Rectal smooth muscle tissue (tissue), 1 donor: ENCODE results near the gene ADGRV1.

ENCODE experiments used
- H3K27ac ChIP-seq: one replicate; pipeline ENCODE4 v1.7.0; 2013; ENCODE audit warnings: low read depth, low read length, inconsistent platforms
- H3K27me3 ChIP-seq: one replicate; pipeline ENCODE4 v1.7.0; 2013; ENCODE audit warnings: low read length; ENCODE audit not compliant: control insufficient read depth, insufficient read depth
- H3K36me3 ChIP-seq: one replicate; pipeline ENCODE4 v1.7.0; 2013; ENCODE audit warnings: low read length; ENCODE audit not compliant: control insufficient read depth, insufficient read depth
- H3K4me1 ChIP-seq: one replicate; pipeline ENCODE4 v1.7.0; 2013; ENCODE audit warnings: low read length; ENCODE audit not compliant: control insufficient read depth, insufficient read depth
- H3K4me3 ChIP-seq: one replicate; pipeline ENCODE4 v1.7.0; 2013; ENCODE audit warnings: low read length
- H3K9ac ChIP-seq: one replicate; pipeline ENCODE4 v1.7.0; 2013; ENCODE audit warnings: low read length

Gene ADGRV1

DNA sequence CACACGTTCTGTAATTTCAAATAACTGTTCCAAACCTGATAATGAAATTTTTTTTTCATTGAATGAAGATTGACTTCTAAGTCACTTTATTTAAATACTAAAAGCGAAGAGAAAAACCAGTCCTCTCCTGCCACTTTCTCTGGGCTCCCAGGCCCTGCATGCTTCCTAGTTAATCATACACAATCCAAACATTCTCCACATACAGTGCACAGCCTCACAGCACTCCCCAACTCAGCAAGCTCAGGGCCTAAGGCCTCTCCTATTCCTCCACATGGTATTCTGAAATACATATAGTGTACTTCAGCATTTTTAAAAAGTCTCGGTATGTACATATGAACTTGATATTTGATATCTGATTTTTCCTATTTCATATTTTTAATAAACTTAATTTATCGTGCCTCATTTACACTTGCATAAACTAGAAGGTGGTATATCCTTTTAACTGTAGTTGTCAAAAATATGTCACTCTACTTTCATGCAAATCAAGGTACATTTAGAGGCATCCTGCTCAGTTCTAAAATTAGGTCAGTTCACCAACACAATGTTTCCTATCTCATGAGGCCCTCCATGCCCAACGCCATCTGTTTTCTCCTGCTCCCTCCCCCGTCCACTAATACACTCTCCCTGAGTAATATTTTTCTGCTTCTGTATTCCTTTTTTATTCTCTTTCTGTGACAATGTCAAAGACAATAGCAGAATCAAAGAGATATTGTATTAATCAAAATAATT, 617.9 kb downstream of the ADGRV1 start:
- no peaks in the 10 kb centered on the region for H3K27me3 ChIP-seq
- H3K27ac ChIP-seq = no peak overlapping the region
- H3K4me1 ChIP-seq = no peaks in the 10 kb centered on the region
- H3K36me3 ChIP-seq = no peaks in the 10 kb centered on the region
- no peak overlapping the region for H3K9ac ChIP-seq
- H3K4me3 ChIP-seq = no peak overlapping the region

DNA sequence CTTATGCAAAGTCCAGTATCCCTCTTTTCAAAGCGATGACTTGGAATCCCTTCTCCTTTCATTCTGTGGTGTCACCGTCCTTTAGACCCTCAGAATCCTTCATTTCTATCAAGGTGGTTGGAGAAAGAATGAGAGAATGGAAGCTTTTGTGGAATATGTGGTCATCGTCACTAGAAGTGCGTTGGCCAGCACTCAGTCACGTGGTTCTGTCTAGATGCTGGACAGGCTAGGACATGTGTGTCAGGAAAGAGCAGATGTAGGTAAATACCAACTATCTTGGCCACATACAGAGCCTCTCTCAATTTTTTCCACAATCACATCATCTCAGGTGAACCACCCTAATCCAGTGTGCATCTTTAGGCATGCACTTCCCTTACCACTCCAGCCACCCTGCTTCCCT, 618.5 kb downstream of the ADGRV1 start:
- no peak overlapping the region for H3K9ac ChIP-seq
- H3K4me3 ChIP-seq = no peak overlapping the region
- no peaks in the 10 kb centered on the region for H3K36me3 ChIP-seq
- no peaks in the 10 kb centered on the region for H3K27me3 ChIP-seq
- H3K27ac ChIP-seq = no peak overlapping the region
- no peaks in the 10 kb centered on the region for H3K4me1 ChIP-seq

DNA sequence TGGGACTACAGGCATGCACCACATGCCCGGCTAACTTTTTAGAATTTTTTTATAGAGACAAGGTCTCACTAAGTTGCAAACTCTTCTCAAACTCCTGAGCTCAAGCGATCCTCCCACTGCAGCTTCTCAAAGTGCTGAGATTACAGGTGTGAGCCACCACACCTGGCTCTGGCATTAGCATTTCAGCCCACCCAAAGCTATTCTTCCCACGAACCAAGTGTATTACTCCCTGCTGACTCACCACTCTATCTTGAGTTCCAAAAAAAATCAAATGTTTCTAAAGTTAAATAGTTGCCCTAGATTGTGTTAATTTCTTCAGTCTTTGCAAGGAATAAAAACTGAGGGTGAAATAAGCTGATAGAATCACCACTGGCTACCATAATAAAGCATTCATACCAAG, 619.0 kb downstream of the ADGRV1 start:
- no peaks in the 10 kb centered on the region for H3K36me3 ChIP-seq
- H3K4me1 ChIP-seq = no peaks in the 10 kb centered on the region
- H3K9ac ChIP-seq = no peak overlapping the region
- no peak overlapping the region for H3K4me3 ChIP-seq
- peak overlapping the region; percentile 52 for H3K27ac ChIP-seq
- H3K27me3 ChIP-seq = no peaks in the 10 kb centered on the region

DNA sequence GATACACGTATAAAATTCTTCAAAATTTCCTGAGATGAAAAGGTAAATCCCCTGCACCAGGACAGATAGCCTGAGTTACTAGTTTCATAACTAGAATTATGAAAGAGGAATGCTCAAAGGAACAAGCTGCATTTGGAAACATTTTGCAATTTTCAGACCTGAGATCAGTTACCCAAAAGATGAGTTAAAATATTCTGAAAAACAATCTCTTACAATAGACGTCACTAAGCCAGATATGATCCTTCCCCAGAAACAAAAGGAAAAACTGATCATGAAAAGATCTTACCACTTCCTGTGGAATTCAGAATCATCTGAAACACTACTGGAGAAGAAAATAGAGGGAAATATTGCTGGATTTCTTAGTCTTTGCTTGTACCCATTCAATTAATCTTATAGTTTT, 619.9 kb downstream of the ADGRV1 start:
- Histone ChIP-seq H3K4me3 (no peak overlapping the region), H3K9ac (no peak overlapping the region), H3K27me3 (no peaks in the 10 kb centered on the region), H3K36me3 (no peaks in the 10 kb centered on the region), H3K4me1 (peaks cover under 1% of the 10 kb centered on the region), H3K27ac (no peak overlapping the region)

DNA sequence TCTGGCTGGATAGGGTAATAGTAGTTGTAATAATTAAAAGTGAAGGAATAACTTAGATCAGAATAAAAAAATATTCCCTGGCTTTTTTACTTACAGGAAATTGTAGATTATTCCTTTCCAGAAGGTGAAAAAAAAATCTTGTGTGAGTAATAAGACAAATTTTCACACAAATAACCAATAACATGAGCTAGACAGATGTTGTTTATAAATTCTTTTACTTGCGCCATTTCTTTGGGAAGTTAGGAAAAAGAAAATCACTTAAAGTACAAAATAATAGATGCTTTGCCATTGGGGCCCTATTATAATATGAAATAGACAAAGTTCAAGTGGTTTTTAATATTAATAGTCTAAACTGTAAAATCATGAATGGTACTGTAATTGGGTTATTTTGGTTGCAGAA, 620.4 kb downstream of the ADGRV1 start:
- Histone ChIP-seq H3K4me1 (peaks cover 4% of the 10 kb centered on the region), H3K27ac (no peak overlapping the region), H3K36me3 (no peaks in the 10 kb centered on the region), H3K4me3 (no peak overlapping the region), H3K27me3 (no peaks in the 10 kb centered on the region), H3K9ac (no peak overlapping the region)

DNA sequence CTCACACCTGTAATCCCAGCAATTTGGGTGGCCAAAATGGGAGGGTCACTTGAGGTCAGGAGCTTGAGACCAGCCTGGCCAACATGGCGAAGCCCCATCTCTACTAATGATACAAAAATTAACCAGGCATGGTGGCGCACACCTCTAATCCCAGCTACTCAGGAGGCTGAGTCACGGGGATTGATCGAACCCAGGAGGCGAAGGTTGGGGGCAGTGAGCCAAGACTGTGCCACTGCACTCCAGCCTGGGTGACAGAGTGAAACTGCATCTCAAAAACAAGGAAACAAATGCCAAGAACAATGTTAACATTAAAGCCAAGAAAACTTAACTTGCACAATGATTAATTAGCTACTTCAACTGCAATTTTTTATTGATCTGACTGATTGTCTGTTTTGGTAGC, 621.9 kb downstream of the ADGRV1 start:
- Histone ChIP-seq H3K4me3 (no peak overlapping the region), H3K36me3 (no peaks in the 10 kb centered on the region), H3K27me3 (no peaks in the 10 kb centered on the region), H3K27ac (no peak overlapping the region), H3K4me1 (peaks cover 4% of the 10 kb centered on the region), H3K9ac (no peak overlapping the region)

DNA sequence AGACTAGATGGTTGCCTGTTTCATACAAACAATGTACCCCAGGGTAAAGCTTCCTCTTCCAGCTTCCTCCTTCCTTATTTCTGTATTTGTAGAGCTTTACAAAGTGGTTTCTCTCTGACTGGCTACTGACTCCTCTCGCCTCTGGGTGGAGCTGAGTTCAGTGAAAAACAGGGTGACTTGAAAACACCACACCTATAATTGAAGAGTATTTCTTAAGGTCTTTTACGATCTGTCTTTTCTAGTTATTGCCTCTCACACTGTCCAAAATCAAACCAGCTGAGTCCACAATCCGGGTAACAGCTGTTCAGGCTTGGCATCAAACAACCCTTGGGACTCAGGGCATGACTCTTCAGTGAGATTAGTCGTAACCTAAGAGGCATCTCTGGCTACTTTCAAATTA, 624.2 kb downstream of the ADGRV1 start:
- no peaks in the 10 kb centered on the region for H3K27me3 ChIP-seq
- no peaks in the 10 kb centered on the region for H3K36me3 ChIP-seq
- H3K4me1 ChIP-seq = peaks cover 4% of the 10 kb centered on the region
- peak overlapping the region; percentile 19 for H3K27ac ChIP-seq
- no peak overlapping the region for H3K9ac ChIP-seq
- H3K4me3 ChIP-seq = no peak overlapping the region

DNA sequence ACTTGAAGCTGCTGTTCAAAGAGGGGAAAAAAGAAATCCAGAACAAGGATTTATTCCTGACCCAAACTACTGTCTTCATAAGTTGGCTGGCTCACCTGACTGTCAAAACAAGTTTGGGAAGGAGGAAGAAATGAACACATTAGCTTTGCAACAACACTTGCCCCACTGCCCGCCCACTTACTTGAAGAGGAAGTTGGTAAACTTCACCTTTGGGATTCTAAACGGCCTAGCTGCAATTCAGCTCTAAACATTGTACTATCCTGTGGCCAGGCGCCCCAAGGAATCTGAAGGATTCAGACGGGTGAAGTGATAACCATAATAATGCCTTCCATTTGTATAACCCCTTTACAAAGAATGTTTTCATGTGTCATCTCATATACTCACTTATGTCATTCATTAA, 625.1 kb downstream of the ADGRV1 start:
- H3K27me3 ChIP-seq = no peaks in the 10 kb centered on the region
- no peak overlapping the region for H3K4me3 ChIP-seq
- no peaks in the 10 kb centered on the region for H3K36me3 ChIP-seq
- peaks cover 4% of the 10 kb centered on the region for H3K4me1 ChIP-seq
- H3K9ac ChIP-seq = no peak overlapping the region
- H3K27ac ChIP-seq = no peak overlapping the region

DNA sequence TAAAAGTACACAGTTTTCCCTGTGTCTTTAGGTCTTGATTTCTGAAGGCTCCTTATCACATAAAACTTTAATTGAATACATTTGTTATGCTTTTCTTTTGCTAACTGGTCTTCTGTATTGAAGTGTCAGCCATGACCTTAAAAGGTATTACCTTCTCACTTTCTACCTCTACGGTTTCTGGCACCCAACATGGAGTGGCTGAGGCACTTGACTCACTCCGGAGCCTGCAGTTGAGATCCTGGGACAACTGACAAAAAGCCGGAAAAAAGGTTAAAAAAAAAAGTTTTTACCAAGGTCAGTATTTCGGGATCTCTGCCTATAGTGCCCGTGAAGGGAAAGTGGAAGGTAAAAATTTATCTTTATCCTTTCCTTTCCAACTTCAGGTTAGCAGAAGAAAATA, 627.5 kb downstream of the ADGRV1 start:
- H3K36me3 ChIP-seq = no peaks in the 10 kb centered on the region
- no peak overlapping the region for H3K4me3 ChIP-seq
- H3K4me1 ChIP-seq = peaks cover 19% of the 10 kb centered on the region
- no peak overlapping the region for H3K9ac ChIP-seq
- H3K27me3 ChIP-seq = no peaks in the 10 kb centered on the region
- no peak overlapping the region for H3K27ac ChIP-seq

DNA sequence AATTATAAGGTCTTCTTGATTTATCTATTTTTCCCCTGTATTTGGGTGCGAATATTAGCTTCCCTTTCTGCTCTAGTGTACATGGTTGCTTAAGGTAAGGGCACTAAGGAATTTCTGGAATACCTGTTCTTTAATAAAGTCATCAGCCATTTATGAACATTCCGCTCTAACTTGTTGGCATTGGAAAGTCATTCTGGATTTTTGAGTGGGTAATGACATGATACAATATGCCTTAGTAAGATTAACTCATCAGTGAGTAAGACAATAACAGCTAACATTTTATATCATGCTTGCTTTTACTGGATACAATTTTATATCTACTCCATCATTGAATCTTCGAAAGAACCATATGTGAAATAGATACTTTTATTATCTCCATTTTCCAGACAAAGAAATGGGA, 628.4 kb downstream of the ADGRV1 start:
- no peaks in the 10 kb centered on the region for H3K36me3 ChIP-seq
- peaks cover 19% of the 10 kb centered on the region for H3K4me1 ChIP-seq
- H3K27me3 ChIP-seq = no peaks in the 10 kb centered on the region
- H3K4me3 ChIP-seq = no peak overlapping the region
- no peak overlapping the region for H3K27ac ChIP-seq
- H3K9ac ChIP-seq = no peak overlapping the region

DNA sequence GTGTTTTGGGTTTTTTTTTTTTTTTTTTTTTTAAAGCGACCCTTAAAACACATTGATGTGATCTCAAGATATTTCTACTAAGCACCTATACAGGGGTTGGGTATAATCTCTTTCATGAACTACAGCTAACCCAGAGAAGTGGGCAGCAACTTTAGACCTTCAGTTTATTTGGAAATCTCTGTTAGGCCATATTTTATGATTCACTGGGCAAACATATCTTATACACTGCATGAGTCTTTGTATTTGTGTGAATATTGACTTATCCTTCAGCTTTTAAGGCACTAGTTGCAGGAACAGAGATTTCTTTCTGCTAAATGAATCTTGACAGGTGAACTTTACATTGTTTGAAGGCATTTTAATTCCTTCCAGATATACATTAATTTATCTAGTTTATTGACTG, 630.2 kb downstream of the ADGRV1 start:
- H3K4me3 ChIP-seq = no peak overlapping the region
- H3K27me3 ChIP-seq = no peaks in the 10 kb centered on the region
- no peaks in the 10 kb centered on the region for H3K36me3 ChIP-seq
- no peak overlapping the region for H3K27ac ChIP-seq
- peaks cover 16% of the 10 kb centered on the region for H3K4me1 ChIP-seq
- H3K9ac ChIP-seq = no peak overlapping the region

DNA sequence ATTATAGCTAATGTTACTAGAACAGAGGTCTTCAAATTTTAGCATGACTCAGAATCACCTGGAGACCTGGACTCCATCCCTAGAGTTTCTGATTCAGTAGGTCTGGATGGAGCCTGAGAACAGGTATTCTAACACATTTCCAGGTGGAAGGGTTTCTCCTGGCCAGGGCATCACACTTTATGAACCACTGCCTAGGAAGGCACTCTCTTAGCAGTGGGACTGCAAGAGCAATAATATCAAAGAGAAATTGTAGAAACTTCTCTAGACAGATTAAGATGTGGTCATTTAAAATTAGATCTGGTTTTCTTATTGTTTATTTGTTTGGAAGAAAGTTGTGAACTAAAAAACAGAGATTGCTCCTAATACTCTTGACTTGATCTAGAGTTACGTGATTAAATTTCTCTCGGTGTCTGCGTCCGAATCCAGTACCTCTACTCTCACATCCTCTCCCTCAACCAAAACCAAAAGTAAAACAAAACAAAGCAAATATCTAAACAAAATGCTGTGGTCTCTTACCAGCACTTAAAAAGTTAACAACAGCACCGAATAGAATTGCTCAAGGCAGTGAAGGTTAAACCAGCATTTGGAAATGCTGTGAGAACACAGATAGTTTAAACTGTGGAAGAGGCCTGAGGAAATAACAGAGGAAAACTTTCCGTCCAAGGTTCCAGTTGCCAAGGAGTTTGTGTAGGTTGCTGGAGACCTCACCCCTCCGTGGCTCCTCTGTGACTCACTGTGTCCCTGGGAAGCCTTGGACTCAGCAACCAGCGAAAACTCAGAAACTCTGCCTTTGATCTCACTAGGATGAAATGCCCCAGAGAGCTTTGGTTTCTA, 631.1 kb downstream of the ADGRV1 start:
- Histone ChIP-seq H3K36me3 (no peaks in the 10 kb centered on the region), H3K27ac (peak overlapping the region; percentile 84), H3K27me3 (no peaks in the 10 kb centered on the region), H3K4me3 (peak overlapping the region; percentile 48), H3K4me1 (peaks cover 15% of the 10 kb centered on the region), H3K9ac (peak overlapping the region; percentile 10)

DNA sequence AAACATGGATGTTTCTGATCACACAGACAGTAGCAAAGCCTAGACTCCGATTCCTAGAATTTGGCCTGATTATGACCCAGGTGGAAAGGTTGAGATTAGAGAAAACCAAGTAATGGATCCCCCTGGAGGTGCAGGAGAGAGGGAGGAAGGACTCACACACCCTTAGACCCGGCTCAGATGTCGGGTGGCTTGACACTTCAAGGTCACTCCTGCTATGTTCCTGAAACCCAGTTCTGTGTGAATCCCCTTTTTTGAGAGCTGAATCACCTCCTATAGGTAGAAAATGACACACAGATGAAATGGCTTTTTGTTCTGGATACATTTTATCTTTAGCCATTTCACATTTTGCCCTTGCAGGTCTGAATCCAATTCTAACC, 631.7 kb downstream of the ADGRV1 start:
- no peak overlapping the region for H3K9ac ChIP-seq
- peak overlapping the region; percentile 84 for H3K27ac ChIP-seq
- H3K4me1 ChIP-seq = peaks cover 15% of the 10 kb centered on the region
- no peaks in the 10 kb centered on the region for H3K27me3 ChIP-seq
- H3K36me3 ChIP-seq = no peaks in the 10 kb centered on the region
- peak overlapping the region; percentile 5 for H3K4me3 ChIP-seq
